HCT116 (cell line): ENCODE results near the gene USP9X. TPM values are rescaled to one million over a fixed set of nuclear protein-coding genes. Genes with fewer than 3 reads are reported as not detected.

Experiments used
- ATAC-seq: fragments of 200-7000 bp; cut with Tn5 transposase; 2 replicates; pipeline ENCODE4 v1.9.1; 2020; ENCODE audit warnings: mild to moderate bottlenecking, moderate library complexity
- BruUV-seq: library from RNA; stranded (reverse); fragments of 400-500 nt; replicated peaks from 2 replicates; lab custom pipeline; 2021; lab: Mats Ljungman, UMichigan
- CTCF ChIA-PET: fragments of 300-600 bp; sonication (Branson Sonifier 250); formaldehyde crosslinking; loops from one replicate; lab custom pipeline; 2021; ENCODE audit warnings: antibody characterized with exemption; lab: Charles Lee
- POLR2A ChIA-PET: fragments of 300-600, 350-600 bp; sonication (Branson Sonifier 250); formaldehyde crosslinking; loops from one replicate; lab custom pipeline; 2021; ENCODE audit warnings: antibody characterized with exemption; lab: Charles Lee
- RAD21 ChIA-PET, 2 experiments: fragments of 300-600 bp; sonication (Branson Sonifier 250); formaldehyde crosslinking; loops; one replicate each; lab custom pipeline; 2023; ENCODE audit warnings: low total read pairs in 2 of 2; ENCODE audit not compliant: uncharacterized antibody in 2 of 2, unreplicated experiment in 2 of 2, low non-redundant PET in 1 of 2; lab: Charles Lee
- DNase-seq: peaks from one replicate; pipeline ENCODE4 v3.0.0-alpha.2; 2010; ENCODE audit warnings: low read depth, low spot score
- H2AFZ ChIP-seq: fragments of 200-600 bp; shearing (Covaris generic), sonication (generic); 2 replicates; pipeline ENCODE4 v1.6.1; 2017; ENCODE audit warnings: low read depth, mixed run types, mixed read lengths, antibody characterized with exemption, low read length; ENCODE audit not compliant: poor library complexity, severe bottlenecking
- H3K27ac ChIP-seq: 2 replicates; pipeline ENCODE4 v1.5.1; 2012; ENCODE audit warnings: low read depth, low read length
- H3K27me3 ChIP-seq: fragments of 200-600 bp; sonication (generic); 2 replicates; pipeline ENCODE4 v1.6.1; 2016; ENCODE audit warnings: mixed run types, low read length, mixed read lengths; ENCODE audit not compliant: insufficient read depth
- H3K36me3 ChIP-seq, 2 experiments: fragments of 200-500 bp in 1 of 2; fragments of 200-600 bp in 1 of 2; sonication (Bioruptor generic) in 1 of 2; sonication (generic) in 1 of 2; 2 replicates each; pipeline versions ENCODE4 v1.5.1 to v1.6.1; 2014 to 2016; ENCODE audit warnings: low read length in 2 of 2, inconsistent platforms in 1 of 2, mixed read lengths in 1 of 2, mixed run types in 1 of 2; ENCODE audit not compliant: insufficient read depth in 2 of 2, control insufficient read depth in 1 of 2
- H3K4me1 ChIP-seq, 2 experiments: fragments of 200-600 bp in 1 of 2; sonication (generic) in 1 of 2; 2 replicates each; pipeline versions ENCODE4 v1.5.1 to v1.6.1; 2012 to 2017; ENCODE audit warnings: low read length in 2 of 2, inconsistent platforms in 1 of 2, mild to moderate bottlenecking in 1 of 2, mixed read lengths in 1 of 2, mixed run types in 1 of 2, moderate library complexity in 1 of 2; ENCODE audit not compliant: insufficient read depth in 2 of 2, control insufficient read depth in 1 of 2
- H3K4me2 ChIP-seq: fragments of 200-600 bp; sonication (generic); 2 replicates; pipeline ENCODE4 v1.6.1; 2017; ENCODE audit warnings: mixed run types, low read length, mixed read lengths
- H3K4me3 ChIP-seq, 2 experiments: fragments of 200-600 bp in 1 of 2; sonication (generic) in 1 of 2; replicated peaks in 1 of 2; 2 replicates each; pipeline ENCODE4 v1.5.1; 2011 to 2016; ENCODE audit warnings: low read length in 2 of 2, control low read depth in 1 of 2, low read depth in 1 of 2, mild to moderate bottlenecking in 1 of 2, mixed read lengths in 1 of 2, mixed run types in 1 of 2
- H3K79me2 ChIP-seq: fragments of 200-600 bp; sonication (generic); 2 replicates; pipeline ENCODE4 v1.6.1; 2017; ENCODE audit warnings: mild to moderate bottlenecking, mixed run types, low read length, moderate library complexity, mixed read lengths; ENCODE audit not compliant: insufficient read depth
- H3K9ac ChIP-seq: fragments of 200-600 bp; sonication (generic); 2 replicates; pipeline ENCODE4 v1.6.1; 2016; ENCODE audit warnings: low read length, mixed read lengths
- H3K9me2 ChIP-seq: fragments of 200-600 bp; sonication (generic), shearing (Covaris generic); 2 replicates; pipeline ENCODE4 v1.6.1; 2017; ENCODE audit warnings: mixed run types, mild to moderate bottlenecking, moderate library complexity; ENCODE audit not compliant: insufficient read depth
- H3K9me3 ChIP-seq, 2 experiments: fragments of 200-500 bp in 1 of 2; fragments of 200-600 bp in 1 of 2; sonication (Bioruptor generic) in 1 of 2; sonication (generic) in 1 of 2; 2 replicates each; pipeline ENCODE4 v1.6.1; 2014 to 2017; ENCODE audit warnings: low read length in 2 of 2, mixed read lengths in 2 of 2, inconsistent platforms in 1 of 2, low read depth in 1 of 2, mild to moderate bottlenecking in 1 of 2, mixed run types in 1 of 2, moderate library complexity in 1 of 2; ENCODE audit not compliant: control insufficient read depth in 1 of 2, insufficient read depth in 1 of 2
- H4K20me1 ChIP-seq: fragments of 200-600 bp; sonication (generic), shearing (Covaris generic); 2 replicates; pipeline ENCODE4 v1.6.1; 2017; ENCODE audit warnings: mixed run types, mild to moderate bottlenecking, moderate library complexity; ENCODE audit not compliant: insufficient read depth
- ATF3 ChIP-seq: IDR thresholded peaks from 2 replicates; pipeline ENCODE4 v1.6.1; 2012
- CBX3 ChIP-seq: IDR thresholded peaks from 2 replicates; pipeline ENCODE4 v1.6.1; 2012; ENCODE audit warnings: low read depth
- CEBPB ChIP-seq: IDR thresholded peaks from 2 replicates; pipeline ENCODE4 v1.6.1; 2012; ENCODE audit warnings: low read depth
- EZH2 ChIP-seq: fragments of 200-600 bp; sonication (generic); IDR thresholded peaks from 2 replicates; pipeline ENCODE4 v1.6.1; 2017; ENCODE audit warnings: antibody characterized with exemption, mixed run types
- EZH2phosphoT487 ChIP-seq: fragments of 200-600 bp; IDR thresholded peaks from 2 replicates; pipeline ENCODE4 v1.6.1; 2018; ENCODE audit warnings: antibody characterized with exemption, borderline replicate concordance
- FOSL1 ChIP-seq: IDR thresholded peaks from 2 replicates; pipeline ENCODE4 v1.6.1; 2012; ENCODE audit warnings: low read depth
- JUND ChIP-seq: IDR thresholded peaks from 2 replicates; pipeline ENCODE4 v1.6.1; 2012
- MAX ChIP-seq: IDR thresholded peaks from 2 replicates; pipeline ENCODE4 v1.6.1; 2012
- POLR2A ChIP-seq: IDR thresholded peaks from 2 replicates; pipeline ENCODE4 v1.7.0; 2011; ENCODE audit warnings: borderline replicate concordance; ENCODE audit not compliant: insufficient read depth, insufficient read length; ENCODE audit errors: extremely low read depth
- POLR2AphosphoS5 ChIP-seq: IDR thresholded peaks from 2 replicates; pipeline ENCODE4 v1.6.1; 2011; ENCODE audit warnings: mild to moderate bottlenecking, low read depth, low read length, moderate library complexity
- RAD21 ChIP-seq: IDR thresholded peaks from 2 replicates; pipeline ENCODE4 v1.6.1; 2012; ENCODE audit warnings: low read depth, mild to moderate bottlenecking
- SIN3A ChIP-seq: IDR thresholded peaks from 2 replicates; pipeline ENCODE4 v1.6.1; 2012; ENCODE audit warnings: low read depth
- SP1 ChIP-seq: IDR thresholded peaks from 2 replicates; pipeline ENCODE4 v1.6.1; 2012; ENCODE audit warnings: low read depth
- SRF ChIP-seq: IDR thresholded peaks from 2 replicates; pipeline ENCODE4 v1.6.1; 2012; ENCODE audit warnings: low read depth
- TCF7L2 ChIP-seq: IDR thresholded peaks from 2 replicates; pipeline ENCODE4 v1.7.0; 2011; ENCODE audit warnings: borderline replicate concordance, inconsistent platforms; ENCODE audit not compliant: insufficient read depth, insufficient read length; ENCODE audit errors: extremely low read depth
- YY1 ChIP-seq: IDR thresholded peaks from 2 replicates; pipeline ENCODE4 v1.6.1; 2011; ENCODE audit warnings: low read length, low read depth, moderate library complexity, mild to moderate bottlenecking; ENCODE audit not compliant: insufficient replicate concordance; ENCODE audit errors: extremely low read depth
- ZBTB33 ChIP-seq: IDR thresholded peaks from 2 replicates; pipeline ENCODE4 v1.6.1; 2011; ENCODE audit warnings: mild to moderate bottlenecking, low read length, moderate library complexity; ENCODE audit not compliant: insufficient replicate concordance; ENCODE audit errors: extremely low read depth
- ZFX ChIP-seq: fragments of 450-650 bp; IDR thresholded peaks from 2 replicates; pipeline ENCODE4 v1.6.1; 2017
- ZNF274 ChIP-seq: fragments of 200-500 bp; sonication (Bioruptor generic); IDR thresholded peaks from 2 replicates; pipeline ENCODE4 v1.6.1; 2014; ENCODE audit warnings: mild to moderate bottlenecking, low read depth, low read length, inconsistent platforms
- intact Hi-C: fragments of 100-400 bp; cut with micrococcal nuclease; formaldehyde crosslinking; loops from 2 replicates; pipeline ENCODE4 v1.10.0; 2022
- total RNA-seq: library from RNA; stranded (reverse); gene quantifications from one replicate; pipeline ENCODE4 v1.2.1, GENCODE V29; 2021; ENCODE audit not compliant: unreplicated experiment
- TF ChIP-seq, protein P1 (sequence below), 3 experiments: fragments of 200-600 bp in 1 of 3; sonication (generic) in 1 of 3; IDR thresholded peaks in 2 of 3; conservative IDR thresholded peaks in 1 of 3; 2 replicates each; pipeline ENCODE4 v1.5.1; 2012 to 2017; ENCODE audit warnings: low read depth in 2 of 3, low read length in 2 of 3, antibody characterized with exemption in 1 of 3, borderline replicate concordance in 1 of 3, control low read depth in 1 of 3, mild to moderate bottlenecking in 1 of 3, mixed read lengths in 1 of 3, mixed run types in 1 of 3, moderate library complexity in 1 of 3; ENCODE audit not compliant: insufficient read depth in 1 of 3

USP9X gene
- total RNA-seq, 1 experiment from 2014 or later = 52.4 TPM

DNA sequence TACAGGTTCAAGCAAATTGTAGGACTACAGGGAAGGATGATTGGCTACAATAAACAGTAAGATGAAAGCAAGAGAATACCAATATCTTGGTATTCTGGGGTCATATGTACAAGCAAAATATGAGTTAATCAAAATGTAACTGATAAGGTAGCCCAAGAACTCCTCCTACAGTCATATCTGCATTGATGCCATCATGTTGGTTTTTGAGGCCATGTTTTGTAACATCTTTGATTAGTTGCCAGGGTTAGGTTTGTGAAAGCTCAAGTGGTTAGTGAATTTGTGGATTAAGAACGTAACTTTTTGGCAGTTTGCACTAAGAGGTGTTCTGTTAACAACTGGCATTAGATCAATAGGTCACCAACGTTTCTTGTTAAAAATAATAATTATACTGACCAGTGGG, 59.6 kb downstream of the USP9X start:
- Histone ChIP-seq H3K4me1 (peaks cover 12 to 27% of the 10 kb centered on the region in 2 experiments), H3K9me3 (no peaks in the 10 kb centered on the region), H3K9ac (no peak overlapping the region), H3K4me3 (no peak overlapping the region), H4K20me1 (no peaks in the 10 kb centered on the region), H3K27ac (peak overlapping the region; percentile 61; the same call in 1 of the 2 replicates), H3K27me3 (no peaks in the 10 kb centered on the region), H3K79me2 (peaks cover 4% of the 10 kb centered on the region; the same call in 1 of the 2 replicates), H3K4me2 (no peak overlapping the region), H3K9me2 (no peaks in the 10 kb centered on the region), H2AFZ (no peak overlapping the region), H3K36me3 (peaks cover 0 to 11% of the 10 kb centered on the region in 2 experiments)
- POLR2A ChIA-PET = no interaction called here
- no peak for TF ChIP-seq TCF7L2
- no peak for TF ChIP-seq MAX
- no peak for TF ChIP-seq SP1
- TF ChIP-seq ZBTB33 = no peak
- TF ChIP-seq, protein P1, sequence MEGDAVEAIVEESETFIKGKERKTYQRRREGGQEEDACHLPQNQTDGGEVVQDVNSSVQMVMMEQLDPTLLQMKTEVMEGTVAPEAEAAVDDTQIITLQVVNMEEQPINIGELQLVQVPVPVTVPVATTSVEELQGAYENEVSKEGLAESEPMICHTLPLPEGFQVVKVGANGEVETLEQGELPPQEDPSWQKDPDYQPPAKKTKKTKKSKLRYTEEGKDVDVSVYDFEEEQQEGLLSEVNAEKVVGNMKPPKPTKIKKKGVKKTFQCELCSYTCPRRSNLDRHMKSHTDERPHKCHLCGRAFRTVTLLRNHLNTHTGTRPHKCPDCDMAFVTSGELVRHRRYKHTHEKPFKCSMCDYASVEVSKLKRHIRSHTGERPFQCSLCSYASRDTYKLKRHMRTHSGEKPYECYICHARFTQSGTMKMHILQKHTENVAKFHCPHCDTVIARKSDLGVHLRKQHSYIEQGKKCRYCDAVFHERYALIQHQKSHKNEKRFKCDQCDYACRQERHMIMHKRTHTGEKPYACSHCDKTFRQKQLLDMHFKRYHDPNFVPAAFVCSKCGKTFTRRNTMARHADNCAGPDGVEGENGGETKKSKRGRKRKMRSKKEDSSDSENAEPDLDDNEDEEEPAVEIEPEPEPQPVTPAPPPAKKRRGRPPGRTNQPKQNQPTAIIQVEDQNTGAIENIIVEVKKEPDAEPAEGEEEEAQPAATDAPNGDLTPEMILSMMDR (IDR thresholded peaks at IDR 0.05 in 2 of 3, conservative IDR thresholded peaks at IDR 0.05 in 1 of 3; ENCODE audit: borderline replicate concordance in 1 of 3, insufficient read depth in 1 of 3, low read depth in 2 of 3, low read length in 2 of 3) = no peak
- TF ChIP-seq ZNF274 = no peak
- no peak for TF ChIP-seq EZH2phosphoT487
- no peak for TF ChIP-seq ZFX
- no peak for TF ChIP-seq YY1
- TF ChIP-seq SIN3A = no peak
- no peak for TF ChIP-seq RAD21
- no peak for TF ChIP-seq CEBPB
- TF ChIP-seq CBX3 = no peak
- no peak for TF ChIP-seq SRF
- TF ChIP-seq FOSL1 = no peak
- no peak for TF ChIP-seq ATF3
- TF ChIP-seq POLR2A = no peak
- TF ChIP-seq POLR2AphosphoS5 = no peak
- TF ChIP-seq JUND = no peak
- no peak for TF ChIP-seq EZH2
- ATAC-seq (no peak), DNase-seq (no peak)
- BruUV-seq = no TSS peak
- intact Hi-C loops = no loop called here
- RAD21 ChIA-PET = no interaction called here
- CTCF ChIA-PET = no interaction called here
